Effector memory CD4-positive, alpha-beta T cell (primary cell): ENCODE results near the gene SLC39A12.

Experiments used
- DNase-seq, 3 donors: peaks; one replicate each; pipeline ENCODE4 v3.0.0-alpha.2; 2020
- H3K27ac ChIP-seq: 2 replicates; pipeline ENCODE4 v1.7.0; 2013; ENCODE audit warnings: mild to moderate bottlenecking, low read length, moderate library complexity; ENCODE audit not compliant: insufficient read depth, poor library complexity, severe bottlenecking
- H3K27me3 ChIP-seq: replicated peaks from 2 replicates; pipeline ENCODE4 v1.7.0; 2013; ENCODE audit warnings: mild to moderate bottlenecking, low read length; ENCODE audit not compliant: insufficient read depth, control insufficient read depth, poor library complexity, severe bottlenecking
- H3K36me3 ChIP-seq: 2 replicates; pipeline ENCODE4 v1.7.0; 2013; ENCODE audit warnings: mild to moderate bottlenecking, low read length, moderate library complexity; ENCODE audit not compliant: control insufficient read depth, insufficient read depth
- H3K4me1 ChIP-seq: 2 replicates; pipeline ENCODE4 v1.7.0; 2013; ENCODE audit warnings: low read length, mild to moderate bottlenecking; ENCODE audit not compliant: control insufficient read depth, insufficient read depth, poor library complexity, severe bottlenecking
- H3K4me3 ChIP-seq: 2 replicates; pipeline ENCODE4 v1.7.0; 2013; ENCODE audit warnings: low read length, low read depth, mild to moderate bottlenecking; ENCODE audit not compliant: insufficient read depth, poor library complexity, severe bottlenecking
- H3K9me3 ChIP-seq: 2 replicates; pipeline ENCODE4 v1.7.0; 2013; ENCODE audit warnings: mild to moderate bottlenecking, low read length, moderate library complexity; ENCODE audit not compliant: control insufficient read depth
- total RNA-seq, 3 donors: gene quantifications; one replicate each; lab custom pipeline; 2026; lab: John Stamatoyannopoulos, UW

SLC39A12 gene
- total RNA-seq = 0 reads per million in 3 donors

DNA sequence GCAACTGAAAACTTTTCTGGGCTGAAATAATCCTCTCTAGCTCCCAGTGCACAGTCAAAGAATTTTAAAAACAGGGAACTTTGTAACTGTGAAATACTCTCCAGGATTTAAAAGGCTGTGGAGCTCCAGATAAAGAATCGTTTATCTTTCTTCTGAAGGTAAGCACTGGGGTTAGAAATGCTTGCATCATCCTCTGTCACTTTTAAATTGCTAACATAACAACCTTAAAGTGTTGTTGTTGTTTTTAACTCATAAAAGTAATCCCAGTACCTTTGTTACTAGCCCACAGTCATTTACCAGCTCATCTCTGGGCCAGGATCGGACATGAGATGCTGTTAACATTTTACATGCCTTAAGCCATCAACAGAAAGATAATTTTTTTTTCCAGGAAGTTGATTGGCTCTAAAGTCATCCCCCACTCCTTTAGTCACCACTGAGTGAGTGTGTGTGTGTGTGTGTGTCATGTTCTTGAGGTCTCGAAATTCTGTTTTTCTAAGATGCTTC lies at the start of gene SLC39A12:
TSS of gene SLC39A12 (plus strand) at position 51 of the 504 bp plus-strand sequence. CDS start 1,359 bp downstream, outside the sequence.
- H3K4me3 ChIP-seq = no peak within 1 kb of the TSS
- H3K36me3 ChIP-seq = no peaks in the 10 kb centered on the region
- H3K27me3 ChIP-seq = no peaks in the 10 kb centered on the region
- H3K4me1 ChIP-seq = no peaks in the 10 kb centered on the region
- no peak within 1 kb of the TSS for H3K27ac ChIP-seq
- no peak for DNase-seq
- H3K9me3 ChIP-seq = no peaks in the 10 kb centered on the region

GRCh38 chr10:17904564-17904963 lies 47.2 kb upstream of the SLC39A12 start:
- Histone ChIP-seq H3K4me1 (no peaks in the 10 kb centered on the region), H3K27ac (no peak overlapping the region), H3K36me3 (no peaks in the 10 kb centered on the region), H3K4me3 (no peak overlapping the region), H3K27me3 (no peaks in the 10 kb centered on the region), H3K9me3 (no peaks in the 10 kb centered on the region)
- no peak for DNase-seq

GRCh38 chr10:17905491-17905890 lies 46.2 kb upstream of the SLC39A12 start:
- no peaks in the 10 kb centered on the region for H3K27me3 ChIP-seq
- H3K27ac ChIP-seq = no peak overlapping the region
- no peaks in the 10 kb centered on the region for H3K4me1 ChIP-seq
- H3K36me3 ChIP-seq = no peaks in the 10 kb centered on the region
- no peak overlapping the region for H3K4me3 ChIP-seq
- no peaks in the 10 kb centered on the region for H3K9me3 ChIP-seq
- no peak for DNase-seq

GRCh38 chr10:17906002-17906401 lies 45.7 kb upstream of the SLC39A12 start:
- Histone ChIP-seq H3K36me3 (no peaks in the 10 kb centered on the region), H3K27ac (no peak overlapping the region), H3K9me3 (no peaks in the 10 kb centered on the region), H3K27me3 (no peaks in the 10 kb centered on the region), H3K4me1 (no peaks in the 10 kb centered on the region), H3K4me3 (no peak overlapping the region)
- no peak for DNase-seq

DNA sequence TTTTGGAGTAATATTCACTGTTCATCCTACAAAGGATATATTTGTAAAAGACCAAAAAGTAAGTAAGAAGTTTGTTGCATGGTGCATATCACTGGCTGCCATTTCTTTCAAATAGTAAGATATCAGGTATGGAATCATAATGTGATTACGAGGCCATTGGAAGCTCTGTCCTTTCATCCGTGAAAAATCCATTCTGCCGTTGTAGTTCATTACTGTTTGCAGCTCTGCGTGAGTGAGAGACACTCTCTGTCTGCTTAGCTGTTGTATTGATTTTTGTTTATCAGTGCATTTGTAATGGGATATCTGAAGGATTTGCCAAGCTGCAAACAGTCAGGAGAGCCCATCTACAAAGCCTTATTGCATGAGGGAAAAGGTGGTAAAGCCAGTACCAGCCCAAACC lies 44.1 kb upstream of the SLC39A12 start:
- no peak for DNase-seq
- no peaks in the 10 kb centered on the region for H3K36me3 ChIP-seq
- H3K4me3 ChIP-seq = no peak overlapping the region
- no peaks in the 10 kb centered on the region for H3K27me3 ChIP-seq
- no peaks in the 10 kb centered on the region for H3K4me1 ChIP-seq
- H3K9me3 ChIP-seq = no peaks in the 10 kb centered on the region
- H3K27ac ChIP-seq = no peak overlapping the region

DNA sequence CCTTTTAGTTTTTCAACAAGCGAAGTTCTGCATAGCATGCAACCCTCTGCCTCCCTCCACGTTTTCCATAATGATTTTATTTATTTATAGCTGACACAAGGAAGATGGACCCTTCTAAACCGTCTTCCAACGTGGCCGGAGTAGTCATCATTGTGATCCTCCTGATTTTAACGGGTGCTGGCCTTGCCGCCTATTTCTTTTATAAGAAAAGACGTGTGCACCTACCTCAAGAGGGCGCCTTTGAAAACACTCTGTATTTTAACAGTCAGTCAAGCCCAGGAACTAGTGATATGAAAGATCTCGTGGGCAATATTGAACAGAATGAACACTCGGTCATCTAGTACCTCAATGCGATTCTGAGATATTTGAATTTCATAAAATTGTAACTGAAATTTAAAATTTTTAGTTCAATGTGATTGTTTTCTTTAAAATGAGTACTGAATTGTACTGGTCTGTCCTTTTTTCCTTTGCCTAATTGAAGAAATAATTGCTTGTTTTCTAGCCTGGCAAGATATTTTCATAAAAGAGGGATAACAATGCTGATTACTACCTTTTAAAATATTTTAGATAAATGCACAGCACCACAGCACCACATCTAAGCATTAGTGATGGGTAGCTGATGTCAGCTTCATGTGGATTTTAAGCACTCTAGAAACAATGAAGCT lies 41.5 kb upstream of the SLC39A12 start:
- H3K4me3 ChIP-seq = no peak overlapping the region
- no peak overlapping the region for H3K27ac ChIP-seq
- no peaks in the 10 kb centered on the region for H3K27me3 ChIP-seq
- no peaks in the 10 kb centered on the region for H3K9me3 ChIP-seq
- no peaks in the 10 kb centered on the region for H3K4me1 ChIP-seq
- no peaks in the 10 kb centered on the region for H3K36me3 ChIP-seq
- DNase-seq = no peak

- DNase-seq = no peak
Measured at GRCh38 chr10:17912754-17913153, 39.0 kb upstream of the SLC39A12 start.

GRCh38 chr10:17913604-17914003 lies 38.1 kb upstream of the SLC39A12 start:
- DNase-seq = no peak
- H3K4me3 ChIP-seq = no peak overlapping the region
- no peaks in the 10 kb centered on the region for H3K36me3 ChIP-seq
- no peaks in the 10 kb centered on the region for H3K27me3 ChIP-seq
- no peaks in the 10 kb centered on the region for H3K9me3 ChIP-seq
- no peaks in the 10 kb centered on the region for H3K4me1 ChIP-seq
- no peak overlapping the region for H3K27ac ChIP-seq

More at GRCh38 chr10:17912754-17913153, 39.0 kb upstream of the SLC39A12 start:
- Histone ChIP-seq H3K27ac (no peak overlapping the region), H3K4me3 (no peak overlapping the region), H3K27me3 (no peaks in the 10 kb centered on the region), H3K4me1 (no peaks in the 10 kb centered on the region), H3K9me3 (no peaks in the 10 kb centered on the region), H3K36me3 (no peaks in the 10 kb centered on the region)

- Histone ChIP-seq H3K4me1 (no peaks in the 10 kb centered on the region), H3K9me3 (no peaks in the 10 kb centered on the region), H3K36me3 (no peaks in the 10 kb centered on the region), H3K27me3 (no peaks in the 10 kb centered on the region), H3K27ac (no peak overlapping the region), H3K4me3 (no peak overlapping the region)
- no peak for DNase-seq
Measured at GRCh38 chr10:17914169-17915045, 37.3 kb upstream of the SLC39A12 start.

DNA sequence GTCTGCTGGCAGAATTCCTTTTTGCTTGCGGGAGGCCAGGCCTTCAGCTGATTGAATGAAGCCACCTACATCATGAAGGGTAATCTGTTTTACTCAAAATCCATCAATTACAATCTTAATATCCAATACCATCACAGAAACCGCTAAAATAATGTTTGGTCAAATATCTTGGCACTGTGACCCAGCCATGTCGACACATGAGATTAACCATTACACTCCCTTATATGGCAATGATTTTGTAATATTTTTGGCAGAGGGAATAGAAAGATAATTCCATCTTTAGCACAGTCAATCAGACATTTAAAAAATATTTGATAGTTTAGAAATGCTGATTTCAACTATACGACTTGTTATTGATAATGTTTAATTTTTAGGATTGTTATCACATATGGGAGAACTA lies 36.5 kb upstream of the SLC39A12 start:
- H3K36me3 ChIP-seq = no peaks in the 10 kb centered on the region
- DNase-seq = no peak
- H3K4me3 ChIP-seq = no peak overlapping the region
- no peaks in the 10 kb centered on the region for H3K4me1 ChIP-seq
- no peaks in the 10 kb centered on the region for H3K9me3 ChIP-seq
- no peak overlapping the region for H3K27ac ChIP-seq
- no peaks in the 10 kb centered on the region for H3K27me3 ChIP-seq
